Measurements from ENCODE around the gene JAK2.
"Not testable (repeated sequence)": the region's sequence is repeated elsewhere in the genome, so short reads cannot be mapped to it uniquely, and the experiment has no call there.

JAK2 gene

DNA sequence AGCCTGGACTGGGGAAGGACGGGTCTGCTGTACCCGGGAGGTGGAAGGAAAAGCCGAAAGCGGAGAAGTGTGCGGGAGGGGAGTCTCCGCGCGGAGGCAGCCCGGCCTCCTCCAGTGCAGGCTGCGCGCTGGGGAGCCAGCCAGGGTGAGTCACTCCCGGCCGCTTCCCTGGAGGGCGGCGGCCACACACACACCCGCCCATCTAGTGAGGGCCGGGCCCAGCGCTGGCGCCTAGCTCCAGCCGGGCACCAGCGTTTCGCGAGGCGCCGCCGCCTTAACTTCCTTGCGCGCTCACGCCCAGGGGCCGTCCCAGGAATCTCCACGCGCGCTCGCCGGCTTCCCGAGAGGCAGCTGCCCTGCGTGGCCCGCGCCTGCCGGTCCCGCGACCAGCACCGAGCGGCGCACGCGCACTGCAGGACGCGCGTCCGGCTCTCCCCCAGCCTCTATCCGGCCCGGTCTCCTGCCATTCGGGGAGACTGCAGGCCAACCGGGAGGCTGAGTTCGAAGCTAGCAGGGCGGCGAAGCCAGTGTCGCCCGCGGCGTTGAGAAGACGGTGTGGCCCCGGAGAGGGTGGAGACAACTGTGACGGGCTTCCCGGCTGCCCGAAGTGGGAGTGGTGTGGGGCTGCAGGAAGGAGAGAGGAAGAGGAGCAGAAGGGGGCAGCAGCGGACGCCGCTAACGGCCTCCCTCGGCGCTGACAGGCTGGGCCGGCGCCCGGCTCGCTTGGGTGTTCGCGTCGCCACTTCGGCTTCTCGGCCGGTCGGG is at the start of gene JAK2:
Gene JAK2 (plus strand): TSS at position 652 of the 765 bp plus-strand sequence. CDS start 36,716 bp downstream, outside the sequence.
- peak; percentile 85 for DNase-seq

DNA sequence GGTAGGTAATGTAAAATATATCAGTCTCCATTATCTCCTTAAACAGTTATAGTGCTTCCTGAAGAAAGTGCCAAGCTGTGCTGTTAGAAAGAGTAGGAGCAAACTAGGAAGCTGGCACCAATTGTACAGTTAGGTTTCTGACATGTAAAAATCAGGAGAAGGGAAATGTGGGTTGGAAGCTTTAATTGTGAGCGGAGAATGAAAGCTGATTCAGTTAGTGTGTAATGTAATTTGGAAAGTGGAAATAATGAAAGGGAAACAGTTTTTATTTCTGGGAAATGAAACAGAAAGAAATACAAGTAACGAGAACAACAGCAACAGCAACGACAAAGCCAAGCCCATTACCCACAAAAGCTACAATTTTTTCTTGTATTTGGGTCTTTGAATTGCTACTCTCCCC is 48.8 kb upstream of the JAK2 start:
- no peak for DNase-seq

DNA sequence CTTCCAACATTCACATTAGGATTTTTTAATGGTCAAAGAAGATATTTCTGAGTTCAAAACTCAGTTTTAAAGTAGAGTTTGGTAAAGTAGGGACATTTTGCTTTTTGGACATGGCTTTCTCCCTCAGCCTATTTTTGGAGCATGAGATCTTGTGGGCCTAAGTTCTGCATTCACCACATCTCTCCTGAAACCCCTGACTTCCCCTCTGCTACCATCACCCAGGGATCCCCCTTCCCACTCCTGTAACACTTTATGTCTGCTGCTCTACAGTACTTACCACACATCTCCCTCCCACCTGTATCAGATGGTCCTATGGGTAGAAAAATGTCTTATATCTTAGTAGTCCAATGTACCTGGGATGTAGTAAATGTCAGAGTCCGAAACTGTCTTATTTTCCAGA is 48.2 kb upstream of the JAK2 start:
- DNase-seq: no peak

DNA sequence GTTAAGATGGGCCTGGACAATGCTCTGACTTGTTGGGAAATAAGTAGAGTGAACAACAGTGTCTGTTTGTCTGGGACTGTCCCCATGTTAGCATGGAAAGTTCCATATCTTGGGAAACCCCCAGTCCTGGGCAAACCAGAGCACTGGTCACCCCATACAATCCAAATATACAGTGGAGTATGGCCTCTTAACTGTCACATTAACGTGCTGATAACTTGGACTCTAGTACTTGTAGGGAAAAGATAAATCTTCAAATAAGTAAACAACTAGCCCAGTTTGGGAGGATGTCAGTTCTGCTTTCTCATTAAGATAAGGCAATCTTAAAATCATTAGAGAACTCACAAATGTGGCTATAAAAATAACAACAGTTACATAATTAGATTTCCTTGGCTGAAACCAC is 47.6 kb upstream of the JAK2 start:
- DNase-seq: no peak

DNA sequence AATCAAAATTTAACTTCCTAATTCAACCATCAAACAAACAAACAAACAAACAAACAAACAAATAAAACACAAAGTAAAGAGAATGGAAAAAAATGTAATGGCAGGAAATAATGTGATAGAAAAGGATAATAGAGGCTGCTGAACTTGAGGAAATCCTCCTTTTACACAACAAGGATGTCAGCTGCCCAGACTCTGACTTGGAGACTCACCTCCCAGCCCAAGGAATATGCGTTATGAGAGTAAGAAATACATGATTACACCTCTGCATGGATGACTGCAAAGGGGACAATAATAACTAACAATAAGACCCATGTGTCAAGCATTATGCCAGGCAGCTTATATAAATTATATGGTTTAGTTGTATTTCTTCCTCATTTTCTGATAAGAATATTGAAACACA is 46.6 kb upstream of the JAK2 start:
- no peak for DNase-seq

DNA sequence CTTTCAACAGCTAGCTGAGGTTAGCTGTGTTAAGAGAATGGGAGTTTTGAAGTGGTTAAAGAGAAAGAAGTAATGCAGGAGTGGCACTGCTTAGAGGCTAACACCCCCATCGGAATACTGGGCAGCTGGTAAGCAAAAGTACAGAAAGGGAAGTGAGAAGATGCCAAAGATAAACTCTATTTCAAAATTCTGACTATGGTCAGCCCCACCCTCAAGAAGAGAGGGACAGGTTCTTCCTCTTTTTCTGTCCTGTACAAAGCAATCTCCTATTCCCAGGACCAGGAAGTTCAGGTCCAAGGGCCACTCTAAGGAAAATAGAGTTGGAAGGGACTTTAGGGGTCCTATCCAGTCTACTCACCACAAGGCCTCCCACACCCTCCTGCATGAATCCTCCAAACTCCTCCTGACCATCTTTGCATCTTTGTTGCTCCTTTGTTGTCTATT is 45.9 kb upstream of the JAK2 start:
- peak; percentile 30 for DNase-seq

DNA sequence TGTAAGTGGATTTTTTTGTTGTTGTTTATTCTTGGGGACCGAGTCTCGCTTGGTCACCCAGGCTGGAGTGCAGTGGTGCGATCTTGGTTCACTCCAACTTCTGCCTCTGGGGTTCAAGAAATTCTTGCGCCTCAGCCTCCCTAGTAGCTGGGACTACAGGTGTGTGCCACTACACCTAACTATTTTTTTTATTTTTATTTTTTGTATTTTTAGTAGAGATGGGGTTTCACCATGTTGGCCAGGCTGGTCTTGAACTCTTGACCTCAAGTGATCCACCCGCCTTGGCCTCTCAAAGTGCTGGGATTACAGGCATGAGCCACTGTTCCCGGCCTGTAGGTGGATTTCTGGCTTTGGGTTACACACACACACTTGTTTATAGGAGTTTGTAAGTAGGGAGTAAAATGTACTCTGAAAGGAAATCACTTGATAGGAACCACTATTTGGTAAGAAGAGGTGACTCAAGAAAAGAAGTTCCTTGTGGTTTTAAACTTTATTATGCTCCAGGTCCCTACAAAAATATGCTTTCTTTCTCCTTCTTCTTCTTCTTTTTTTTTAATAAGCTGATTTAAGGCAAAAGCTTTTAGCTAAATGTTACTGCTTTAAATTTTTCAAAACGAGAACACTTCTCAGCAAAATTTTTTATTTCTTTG is 42.9 kb upstream of the JAK2 start:
- DNase-seq: not testable (repeated sequence)

DNA sequence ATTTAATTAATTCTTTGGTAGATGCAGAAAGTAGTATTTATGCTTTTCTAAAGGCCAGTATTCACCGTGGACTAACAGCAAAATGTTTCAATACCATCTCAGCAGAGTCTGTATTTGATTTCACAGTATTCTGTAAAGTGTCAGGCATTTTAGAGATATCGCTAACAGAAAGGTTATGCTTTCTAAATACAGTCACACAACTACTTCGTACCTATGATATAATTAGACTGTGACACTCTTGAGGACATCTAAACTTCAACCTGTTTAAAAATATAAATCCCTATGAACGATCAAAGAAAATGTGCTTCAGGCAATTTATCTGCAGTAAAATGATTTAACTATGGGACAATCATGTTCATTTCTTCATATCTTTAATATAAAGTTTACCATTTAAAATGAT is 41.7 kb upstream of the JAK2 start:
- no peak for DNase-seq

DNA sequence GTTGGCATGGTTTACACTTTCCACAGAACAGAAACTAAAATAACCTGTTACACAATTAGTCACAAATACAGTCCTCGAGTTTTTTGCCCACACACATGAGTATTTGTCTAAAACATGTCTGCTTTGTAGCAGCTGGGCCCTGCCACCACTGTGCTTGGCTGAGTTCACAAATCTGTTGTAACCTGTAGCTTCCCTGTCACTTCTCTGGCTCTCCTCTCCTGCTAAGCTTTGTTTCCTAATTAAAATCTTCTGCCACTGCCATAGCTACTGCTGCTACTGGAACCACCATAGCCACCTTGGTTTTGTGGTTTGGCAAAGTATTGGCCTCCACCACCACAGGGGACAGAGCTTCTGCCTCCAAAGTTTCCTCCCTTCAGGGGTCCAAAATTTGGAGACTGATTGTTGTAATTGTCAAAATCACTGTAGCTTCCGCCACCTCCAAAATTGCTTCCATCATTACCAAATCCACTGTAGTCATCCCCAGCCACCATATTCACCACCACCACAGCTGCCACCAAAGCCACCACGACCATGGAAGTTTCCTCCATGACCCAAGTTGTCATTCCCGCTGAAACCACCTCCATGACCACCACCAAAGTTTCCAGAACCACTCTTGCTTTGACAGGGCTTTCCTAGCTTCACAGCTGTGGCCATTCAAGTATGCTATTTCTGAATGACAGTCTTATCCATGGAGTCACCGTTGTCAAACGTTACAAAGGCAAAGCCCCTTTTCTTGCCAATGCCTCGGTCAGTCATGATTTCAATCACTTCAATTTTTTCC is 40.5 kb upstream of the JAK2 start:
- not testable (repeated sequence) for DNase-seq

DNA sequence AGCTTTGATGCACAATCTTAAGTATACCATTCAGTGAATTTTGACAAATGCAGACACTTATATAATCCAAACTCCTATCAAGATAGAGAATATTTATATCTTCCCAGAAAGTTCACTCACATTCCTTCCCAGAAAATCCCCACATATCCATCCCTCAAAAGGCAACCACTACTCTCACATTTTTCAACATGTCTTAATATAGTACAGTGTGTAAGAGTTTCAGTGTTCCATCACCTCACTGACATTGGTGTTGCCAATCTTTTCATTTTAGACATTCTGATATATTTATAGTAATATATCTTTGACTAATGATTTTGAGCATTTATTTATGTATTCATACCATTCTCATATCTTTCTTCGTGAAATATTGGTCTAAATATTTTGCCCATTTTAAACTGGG is 38.1 kb upstream of the JAK2 start:
- DNase-seq: no peak

DNA sequence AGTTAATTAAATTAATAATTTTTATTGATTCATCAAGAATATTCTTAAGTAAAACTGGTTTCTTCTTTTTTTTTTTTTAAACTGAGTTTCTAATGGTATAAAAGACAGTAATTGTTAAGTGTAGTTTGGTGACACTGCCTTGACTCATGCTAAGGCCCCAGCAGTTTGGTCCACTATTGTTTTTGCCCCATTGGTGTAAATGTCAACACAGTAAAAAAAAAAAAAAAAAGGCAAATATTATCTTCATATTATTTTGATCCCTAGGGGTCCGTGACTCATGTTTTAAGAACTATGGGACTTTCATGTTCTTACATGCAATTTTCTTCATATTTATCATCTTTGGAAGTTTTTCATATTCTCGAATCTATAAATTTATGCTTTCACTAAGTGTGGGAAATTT is 29.2 kb upstream of the JAK2 start:
- no peak for DNase-seq

DNA sequence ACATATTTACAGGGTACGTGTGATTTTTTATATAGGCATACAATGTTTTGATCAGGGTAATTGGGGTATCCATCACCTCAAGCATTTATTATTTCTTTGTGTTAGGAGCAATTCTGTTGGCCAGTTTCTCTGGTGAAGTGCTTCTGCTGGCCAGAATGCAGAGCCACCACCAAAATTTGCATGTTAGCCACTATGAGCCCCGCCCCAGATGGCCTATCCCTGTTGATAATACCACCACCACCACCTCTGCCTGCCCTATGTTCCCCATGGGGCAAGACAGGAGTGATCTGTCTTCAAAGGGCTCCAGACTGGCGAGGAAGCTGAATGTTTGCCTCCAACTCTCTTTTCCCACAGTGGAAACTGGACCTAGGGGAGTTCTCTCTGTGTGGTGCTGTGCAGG is 26.0 kb upstream of the JAK2 start:
- no peak for DNase-seq

DNA sequence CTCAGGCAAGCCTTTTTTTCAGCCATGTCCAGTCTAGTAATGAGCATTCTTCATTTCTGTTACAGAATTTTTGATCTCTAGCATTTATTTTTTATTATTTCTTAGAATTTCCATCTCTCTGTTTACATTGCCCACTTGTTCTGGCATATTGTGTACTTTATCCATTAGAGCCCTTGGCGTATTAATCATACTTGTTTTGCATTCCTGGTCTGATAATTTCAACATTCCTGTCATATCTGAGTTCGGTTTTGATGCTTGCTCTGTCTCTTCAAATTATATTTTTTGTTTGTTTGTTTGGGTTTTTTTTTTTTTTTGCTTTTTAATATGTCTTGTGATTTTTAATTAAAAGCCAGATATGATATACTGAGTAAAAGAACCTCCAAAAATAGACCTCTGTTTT is 23.0 kb upstream of the JAK2 start:
- DNase-seq: no peak

DNA sequence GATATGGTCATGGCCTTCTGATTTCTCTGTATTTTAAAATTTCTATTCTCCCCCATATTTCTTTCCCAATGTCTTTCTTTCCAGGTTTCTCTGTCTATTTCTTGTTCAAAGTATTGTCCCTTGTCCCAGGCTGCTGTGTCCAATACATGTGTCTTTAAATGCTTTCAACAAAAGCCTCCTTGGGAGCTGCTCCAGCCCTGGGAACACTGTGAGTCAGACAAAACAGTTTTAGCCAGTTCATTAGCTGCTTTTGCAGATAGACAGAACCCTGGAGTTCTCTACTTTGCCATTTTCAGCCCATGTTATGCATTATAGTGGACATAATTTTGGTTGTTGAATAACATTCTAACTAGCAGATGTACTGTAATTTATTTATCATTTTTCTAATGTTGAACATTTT is 20.5 kb upstream of the JAK2 start:
- DNase-seq: no peak

DNA sequence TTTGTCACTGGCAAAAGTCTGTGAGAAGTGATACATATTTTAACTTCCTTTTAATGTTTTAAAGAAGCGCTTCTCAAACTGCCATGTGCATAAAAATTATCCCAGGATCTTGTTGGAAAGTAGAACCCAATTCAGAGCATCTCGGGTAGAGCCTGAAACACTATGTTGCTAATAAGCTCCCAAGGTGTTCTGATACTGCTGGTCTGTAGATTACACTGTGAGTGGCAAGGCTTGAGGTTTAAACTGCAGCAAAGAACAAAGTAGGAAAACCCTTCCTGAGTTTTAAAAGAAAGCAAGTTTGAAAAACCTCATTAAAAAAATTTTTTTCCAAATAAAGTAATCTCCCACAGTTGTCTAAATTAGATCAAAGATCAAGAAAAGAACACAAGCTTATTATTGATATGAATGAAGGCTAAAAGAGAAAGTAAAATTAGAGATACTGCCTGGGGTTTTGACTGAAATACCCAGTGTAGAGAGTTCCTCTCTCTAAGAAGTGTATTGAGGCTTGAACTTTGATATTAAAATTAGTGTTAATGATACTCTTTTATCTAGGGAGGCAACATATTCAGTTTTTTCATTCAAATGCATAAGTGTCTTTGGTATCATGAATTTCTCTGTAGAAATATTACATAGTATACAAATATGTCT is 19.8 kb upstream of the JAK2 start:
- no peak for DNase-seq

DNA sequence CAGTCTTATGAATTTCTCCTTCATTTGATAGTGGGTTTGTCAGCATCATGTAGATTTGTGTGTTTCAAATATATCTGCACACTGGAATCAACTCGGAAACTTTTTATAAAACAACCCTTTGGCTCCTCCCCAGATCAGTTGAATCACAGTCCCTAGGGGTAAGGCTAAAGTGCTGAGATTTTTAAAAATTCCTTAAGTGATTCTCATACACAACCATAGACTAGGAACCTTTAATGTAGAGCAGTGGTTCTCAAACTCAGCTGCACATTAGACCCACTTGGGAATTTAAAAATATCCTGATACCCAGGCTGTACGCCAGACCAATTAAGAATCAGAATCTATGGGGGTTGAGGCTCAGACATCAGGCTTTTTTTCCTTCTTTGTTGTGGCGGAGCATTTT is 17.5 kb upstream of the JAK2 start:
- no peak for DNase-seq

DNA sequence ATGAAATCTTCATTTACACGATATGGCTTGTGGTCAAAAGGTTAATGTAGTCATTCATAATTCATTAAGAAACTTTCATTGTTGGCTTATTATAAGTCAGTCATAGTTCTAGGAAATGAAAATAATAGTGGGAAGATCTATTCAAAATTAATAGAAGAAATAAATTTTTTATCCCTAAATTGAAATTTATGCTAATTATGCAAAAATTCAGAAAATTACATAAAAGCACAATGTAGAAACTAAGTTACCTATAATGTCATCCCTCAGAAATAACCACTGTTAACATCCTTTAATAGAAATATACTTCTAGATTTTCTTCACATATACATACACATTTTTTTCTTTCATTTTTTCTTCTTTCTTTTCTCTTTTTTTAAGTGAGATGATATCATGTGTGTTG is 15.9 kb upstream of the JAK2 start:
- DNase-seq: no peak

DNA sequence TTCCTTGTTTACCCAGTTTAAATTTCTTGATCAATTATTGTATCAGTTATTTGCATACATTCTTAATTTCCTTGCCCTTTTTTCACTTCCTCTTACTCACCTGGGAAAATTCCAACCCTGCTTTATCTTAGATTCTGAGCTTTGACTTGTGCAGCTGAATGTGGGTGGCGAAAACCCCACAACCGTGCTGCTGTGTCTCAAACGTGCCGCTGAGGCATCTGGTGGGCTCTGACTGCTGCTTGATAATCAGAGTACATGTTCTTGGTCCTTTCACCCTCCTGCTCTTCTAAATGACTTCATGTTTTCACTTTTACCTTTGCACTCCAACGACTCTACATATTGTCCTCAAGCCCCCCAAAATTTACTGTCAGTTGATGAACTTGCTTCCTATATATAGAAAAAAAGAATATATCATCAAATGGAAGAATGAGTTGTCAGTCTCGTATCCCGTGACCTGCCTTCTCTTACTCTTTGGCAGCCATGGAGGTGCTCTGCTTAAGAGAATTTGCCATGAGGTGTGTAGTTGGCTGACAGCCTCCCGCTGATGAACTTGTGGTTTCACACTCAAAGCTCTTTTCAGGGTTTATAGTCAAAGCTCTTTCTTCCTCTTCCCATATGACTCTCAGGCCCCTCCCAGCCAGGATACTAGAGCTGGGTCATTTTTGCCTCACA is 14.0 kb upstream of the JAK2 start:
- peak; percentile 43 for DNase-seq

DNA sequence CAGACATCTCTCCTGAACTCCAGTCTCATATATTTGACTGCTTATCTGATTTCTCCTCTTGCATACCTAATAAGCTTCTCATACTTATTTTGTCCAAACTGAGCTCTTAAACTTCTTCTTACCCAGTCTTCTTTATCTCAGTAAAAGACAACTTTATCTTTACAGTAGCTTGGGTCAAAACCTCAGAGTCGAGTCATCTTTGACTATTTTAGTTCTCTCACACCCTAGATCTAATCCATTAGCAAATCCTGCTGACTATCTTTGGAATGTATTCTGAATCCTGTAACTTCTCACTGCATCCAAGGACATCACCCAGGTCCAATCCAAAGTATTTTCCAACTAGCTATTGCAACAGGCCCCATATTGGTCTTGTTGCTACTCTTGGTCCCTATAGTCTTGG is 11.8 kb upstream of the JAK2 start:
- no peak for DNase-seq

DNA sequence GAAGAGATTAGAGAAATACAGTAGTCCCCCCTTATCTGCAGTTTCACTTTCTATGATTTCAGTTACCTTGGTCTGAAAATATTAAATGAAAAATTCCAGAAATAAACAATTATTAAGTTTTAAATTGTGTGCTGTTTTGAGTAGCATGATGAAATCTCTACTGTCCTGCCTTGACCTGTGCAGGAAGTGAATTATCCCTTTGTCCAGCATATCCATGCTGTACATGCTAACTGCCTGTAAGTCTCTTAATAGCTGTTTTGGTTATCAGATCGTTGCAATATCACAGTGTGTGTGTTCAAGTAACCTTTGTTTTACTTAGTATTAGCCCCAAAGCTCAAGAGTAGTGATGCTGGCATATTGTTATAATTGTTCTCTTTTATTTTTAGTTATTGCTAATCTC is 11.2 kb upstream of the JAK2 start:
- no peak for DNase-seq

DNA sequence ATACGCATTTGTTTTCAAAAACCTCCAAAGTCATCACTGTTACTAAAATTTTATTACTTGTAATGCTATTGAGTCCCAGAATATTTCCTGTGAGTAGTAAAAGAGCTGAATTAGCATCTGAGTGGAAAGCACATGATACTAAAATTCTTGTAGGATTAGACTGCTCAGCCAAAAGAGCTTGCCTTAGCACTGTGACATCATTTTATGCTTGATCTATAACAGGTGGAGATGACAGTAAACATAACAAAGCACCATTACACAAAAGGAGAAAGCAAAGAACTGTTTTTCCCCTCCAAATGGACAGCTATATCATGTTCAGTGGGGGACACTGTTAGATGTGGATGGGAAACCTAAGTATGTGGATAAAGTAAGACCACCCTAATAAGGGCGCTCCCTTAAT is 5.8 kb upstream of the JAK2 start:
- no peak for DNase-seq

DNA sequence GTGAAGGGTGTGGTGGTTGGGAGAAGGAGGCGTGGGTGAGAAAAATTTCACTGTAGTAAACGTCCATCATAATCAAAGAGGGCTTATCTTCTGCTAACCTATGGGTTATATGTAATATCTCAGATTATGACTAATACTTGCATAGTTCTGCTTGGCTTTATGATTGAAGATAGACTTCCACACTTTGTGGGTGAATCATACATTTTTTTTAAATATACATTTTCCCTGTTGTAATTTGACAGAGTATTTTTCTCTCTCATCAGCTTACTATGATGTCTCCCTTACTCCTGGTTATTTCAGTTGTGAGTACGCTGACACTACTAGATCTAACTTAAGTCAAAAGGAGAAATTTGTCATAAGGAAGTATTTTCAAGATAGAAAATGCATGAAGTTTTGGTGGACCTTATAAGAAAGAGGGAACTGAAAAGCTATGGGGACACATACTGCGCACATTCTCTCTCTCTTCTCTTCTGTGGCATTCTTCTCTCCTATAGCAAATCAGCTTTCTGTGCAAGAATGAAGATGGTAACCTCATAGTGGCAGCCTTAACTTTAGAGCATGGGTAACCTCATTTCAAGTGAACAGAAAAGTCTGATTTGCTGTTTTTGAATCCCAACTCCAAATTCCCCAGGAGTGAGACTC is 4.9 kb upstream of the JAK2 start:
- no peak for DNase-seq

Measured in CD4-positive, alpha-beta T cell treated with Interleukin-12 subunit alpha and Interleukin-12 subunit beta, for 1 hour (primary cell).